Muscle of leg (tissue), 11 donors: ENCODE data around the gene RANBP10. TPM values are rescaled to one million over a fixed set of nuclear protein-coding genes. Genes with fewer than 3 reads are reported as not detected.

Experiments used
- DNase-seq: peaks from one replicate; pipeline ENCODE4 v3.0.0; 2013
- H3K27ac ChIP-seq: one replicate; pipeline ENCODE4 v1.5.1; 2013; ENCODE audit warnings: mild to moderate bottlenecking, low read length, control low read depth
- H3K27me3 ChIP-seq: one replicate; pipeline ENCODE4 v1.6.1; 2013; ENCODE audit warnings: low read length; ENCODE audit not compliant: control insufficient read depth, insufficient read depth
- H3K36me3 ChIP-seq: one replicate; pipeline ENCODE4 v1.6.1; 2013; ENCODE audit warnings: low read length; ENCODE audit not compliant: control insufficient read depth, insufficient read depth
- H3K4me1 ChIP-seq: one replicate; pipeline ENCODE4 v1.6.1; 2013; ENCODE audit warnings: low read length; ENCODE audit not compliant: control insufficient read depth, insufficient read depth
- H3K4me3 ChIP-seq: one replicate; pipeline ENCODE4 v1.5.1; 2013; ENCODE audit warnings: low read length, control low read depth
- H3K9me3 ChIP-seq: replicated peaks from 2 replicates; pipeline ENCODE4 v1.6.1; 2013; ENCODE audit warnings: low read depth, low read length; ENCODE audit not compliant: control insufficient read depth
- WGBS: methylation state at CpG from one replicate; pipeline ENCODE4 v1.1.5; 2013; ENCODE audit warnings: missing lambda C conversion rate; ENCODE audit not compliant: insufficient coverage; 5-methylcytosine and 5-hydroxymethylcytosine counted together
- polyA plus RNA-seq, 8 donors: library from polyadenylated mRNA; unstranded; fragments of 120-200 nt; gene quantifications; one replicate each; pipeline versions ENCODE4 v1.2.1 to v1.2.3, GENCODE V29; 2013; ENCODE audit warnings: inconsistent platforms in 1 of 8, low replicate concordance in 1 of 8; ENCODE audit not compliant: insufficient read length in 8 of 8, insufficient read depth in 1 of 8
- total RNA-seq: library from RNA; stranded (reverse); fragments of 120-200 nt; gene quantifications from one replicate; pipeline ENCODE4 v1.2.4, GENCODE V29; 2013

The RANBP10 gene
- total and polyA plus RNA-seq, 9 donors = 7.1 to 24.1 (median 20.0) TPM

GRCh38 chr16:67719048-67719777, 87.1 kb downstream of the RANBP10 start, which contains the start of gene GFOD2:
GFOD2 (minus strand) TSS chr16:67719316; CDS start chr16:67685715, 33,601 bp downstream.
- H3K4me1 ChIP-seq = peaks cover 16% of the 10 kb centered on the region
- under 1% methylated on average over 55 of the region's 59 CpGs for WGBS
- peak within 1 kb of the TSS; percentile 94 for H3K27ac ChIP-seq
- peak; percentile 97 for DNase-seq
- H3K36me3 ChIP-seq = peaks cover 12% of the 10 kb centered on the region
- H3K9me3 ChIP-seq = no peaks in the 10 kb centered on the region
- peak within 1 kb of the TSS; percentile 79 for H3K4me3 ChIP-seq
- H3K27me3 ChIP-seq = no peaks in the 10 kb centered on the region

GRCh38 chr16:67718668-67719047, 87.7 kb downstream of the RANBP10 start:
- peak; percentile 20 for DNase-seq
- Histone ChIP-seq H3K4me3 (peak overlapping the region; percentile 79), H3K27ac (peak overlapping the region; percentile 47), H3K4me1 (peaks cover 16% of the 10 kb centered on the region), H3K27me3 (no peaks in the 10 kb centered on the region), H3K9me3 (no peaks in the 10 kb centered on the region), H3K36me3 (peaks cover 10% of the 10 kb centered on the region)
- 2% methylated on average over 9 of the region's 14 CpGs for WGBS

DNA sequence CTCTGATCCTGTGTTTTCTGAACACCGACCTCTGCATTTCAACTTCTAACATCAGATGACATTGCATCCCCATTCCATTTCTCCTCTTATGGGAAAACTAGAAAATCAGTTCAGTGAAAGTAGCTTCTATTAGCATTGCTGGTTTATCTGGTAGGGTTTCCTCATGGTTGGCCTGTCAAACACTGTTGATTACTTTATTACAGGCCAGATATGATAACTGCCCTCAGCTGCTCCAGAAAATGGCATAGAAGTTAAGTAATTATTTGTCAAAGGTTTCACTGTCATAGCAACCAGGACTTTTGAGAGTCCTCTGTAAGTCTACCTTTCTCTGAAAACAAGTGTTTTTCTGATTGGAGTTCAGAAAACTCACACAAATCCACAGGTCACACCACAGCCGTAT, 90.3 kb downstream of the RANBP10 start:
- no peaks in the 10 kb centered on the region for H3K9me3 ChIP-seq
- no peaks in the 10 kb centered on the region for H3K27me3 ChIP-seq
- no peak for DNase-seq
- H3K4me1 ChIP-seq = peaks cover 16% of the 10 kb centered on the region
- H3K4me3 ChIP-seq = no peak overlapping the region
- H3K27ac ChIP-seq = no peak overlapping the region
- peaks cover 7% of the 10 kb centered on the region for H3K36me3 ChIP-seq
- WGBS = 83% methylated on average over 1 of the region's 2 CpGs

DNA sequence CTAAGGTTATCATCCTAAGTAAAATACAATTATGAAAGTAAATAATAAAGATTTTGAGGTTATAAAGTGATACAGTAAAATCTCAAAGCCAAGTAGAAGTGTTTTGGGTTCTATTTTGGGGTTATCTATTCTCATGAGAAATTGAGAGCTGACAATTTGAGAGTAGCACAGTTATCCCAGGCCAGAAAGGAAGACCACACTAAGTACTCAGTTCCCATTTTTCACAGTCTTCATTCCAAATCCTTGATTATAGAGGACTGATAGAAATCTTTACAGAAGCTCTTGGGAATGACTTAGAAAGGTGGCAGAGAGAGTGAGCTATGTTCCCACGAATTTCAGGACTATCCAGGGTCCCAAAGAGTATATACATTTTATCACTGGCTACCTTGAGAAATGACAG, 91.8 kb downstream of the RANBP10 start:
- H3K4me1 ChIP-seq = peaks cover 8% of the 10 kb centered on the region
- H3K9me3 ChIP-seq = no peaks in the 10 kb centered on the region
- no peak overlapping the region for H3K27ac ChIP-seq
- WGBS = no CpG with 5 or more reads among the region's 1 CpG
- H3K4me3 ChIP-seq = no peak overlapping the region
- no peak for DNase-seq
- no peaks in the 10 kb centered on the region for H3K27me3 ChIP-seq
- peaks cover 7% of the 10 kb centered on the region for H3K36me3 ChIP-seq

DNA sequence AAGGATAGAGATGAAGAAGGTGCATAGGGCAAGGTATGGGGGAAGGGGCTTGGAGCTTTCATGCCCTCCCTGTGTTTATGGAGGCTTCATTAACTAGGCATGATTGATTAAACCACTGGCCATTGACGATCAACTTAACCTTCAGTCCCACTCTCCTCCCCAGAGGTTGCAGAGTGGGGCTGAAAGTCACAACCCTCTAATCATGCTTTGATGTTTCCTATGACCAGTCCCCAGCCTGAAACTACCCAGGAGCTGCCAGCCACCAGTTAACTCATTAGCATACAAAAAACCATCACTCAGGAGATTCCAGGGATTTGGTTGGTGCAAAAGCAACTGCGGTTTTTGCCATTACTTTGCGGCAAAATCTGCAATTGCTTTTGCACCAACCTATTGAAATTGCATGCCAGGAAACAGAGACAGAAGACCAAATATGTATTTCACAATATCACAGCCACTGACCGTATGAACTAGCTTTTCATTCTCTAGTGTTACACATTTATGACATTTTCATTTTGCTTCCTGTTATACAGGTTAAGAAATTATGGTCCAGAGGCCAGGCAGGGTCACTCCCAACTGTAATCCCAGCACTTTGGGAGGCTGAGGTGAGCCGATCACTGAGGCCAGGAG, 92.6 kb downstream of the RANBP10 start:
- DNase-seq = no peak
- WGBS = no CpG with 5 or more reads among the region's 5 CpGs
- H3K27me3 ChIP-seq = no peaks in the 10 kb centered on the region
- peaks cover 7% of the 10 kb centered on the region for H3K36me3 ChIP-seq
- H3K9me3 ChIP-seq = no peaks in the 10 kb centered on the region
- no peak overlapping the region for H3K27ac ChIP-seq
- H3K4me3 ChIP-seq = no peak overlapping the region
- H3K4me1 ChIP-seq = peaks cover 7% of the 10 kb centered on the region

DNA sequence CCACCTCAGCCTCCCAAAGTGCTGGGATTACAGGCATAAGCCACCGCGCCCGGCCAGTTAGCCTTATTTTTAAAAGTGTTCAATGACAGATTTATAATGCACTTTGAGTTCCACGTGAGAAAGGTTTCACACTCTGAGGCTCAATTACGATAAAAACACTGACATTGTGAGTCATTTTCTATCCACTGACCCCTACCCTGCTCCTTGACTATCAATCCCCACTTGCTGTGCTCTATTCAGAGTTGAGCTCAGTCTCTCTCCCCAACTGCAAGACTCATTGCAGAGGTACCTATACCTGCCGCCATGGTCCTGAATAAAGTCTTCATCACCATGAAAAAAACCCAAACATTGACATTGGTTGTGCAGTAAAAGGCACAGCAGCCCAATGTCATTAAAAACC, 95.8 kb downstream of the RANBP10 start:
- no peaks in the 10 kb centered on the region for H3K27me3 ChIP-seq
- no peak for DNase-seq
- H3K27ac ChIP-seq = no peak overlapping the region
- H3K9me3 ChIP-seq = no peaks in the 10 kb centered on the region
- no peak overlapping the region for H3K4me3 ChIP-seq
- no peaks in the 10 kb centered on the region for H3K4me1 ChIP-seq
- WGBS = 87% methylated on average over 3 of the region's 6 CpGs
- H3K36me3 ChIP-seq = peaks cover 7% of the 10 kb centered on the region

- H3K4me1 ChIP-seq = no peaks in the 10 kb centered on the region
- H3K36me3 ChIP-seq = peaks cover 12% of the 10 kb centered on the region
- no peak overlapping the region for H3K4me3 ChIP-seq
- no peaks in the 10 kb centered on the region for H3K9me3 ChIP-seq
- no peak for DNase-seq
- H3K27ac ChIP-seq = no peak overlapping the region
- no peaks in the 10 kb centered on the region for H3K27me3 ChIP-seq
- WGBS = no CpG with 5 or more reads among the region's 1 CpG
Observed at GRCh38 chr16:67709050-67709449, 97.3 kb downstream of the RANBP10 start.

- H3K4me1 ChIP-seq = no peaks in the 10 kb centered on the region
- no CpG with 5 or more reads among the region's 2 CpGs for WGBS
- no peak overlapping the region for H3K27ac ChIP-seq
Observed at GRCh38 chr16:67708368-67708771, 98.0 kb downstream of the RANBP10 start.

GRCh38 chr16:67707790-67708189, 98.6 kb downstream of the RANBP10 start:
- Histone ChIP-seq H3K4me1 (no peaks in the 10 kb centered on the region), H3K9me3 (no peaks in the 10 kb centered on the region), H3K27ac (no peak overlapping the region), H3K27me3 (no peaks in the 10 kb centered on the region), H3K4me3 (no peak overlapping the region), H3K36me3 (peaks cover 5% of the 10 kb centered on the region)
- DNase-seq = no peak
- WGBS = no CpG with 5 or more reads among the region's 5 CpGs

More at GRCh38 chr16:67708368-67708771, 98.0 kb downstream of the RANBP10 start:
- H3K27me3 ChIP-seq = no peaks in the 10 kb centered on the region
- no peak overlapping the region for H3K4me3 ChIP-seq
- no peaks in the 10 kb centered on the region for H3K9me3 ChIP-seq
- peaks cover 7% of the 10 kb centered on the region for H3K36me3 ChIP-seq
- DNase-seq = no peak

DNA sequence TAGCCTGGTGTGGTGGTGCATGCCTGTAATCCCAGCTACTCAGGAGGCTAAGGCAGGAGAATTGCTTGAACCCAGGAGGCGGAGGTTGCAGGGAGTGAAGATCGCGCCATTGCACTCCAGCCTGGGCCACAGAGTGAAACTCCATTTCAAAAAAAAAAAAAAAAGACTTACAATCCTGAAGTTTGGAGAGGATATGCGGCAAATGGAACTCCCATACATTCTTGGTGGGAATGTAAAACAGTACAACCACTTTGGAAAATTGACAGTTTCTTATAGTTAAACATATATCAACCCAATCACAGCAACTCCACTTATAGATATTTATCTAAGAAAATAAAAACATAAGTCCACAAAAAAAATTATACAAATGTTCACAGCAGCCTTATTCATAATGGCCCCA, 99.2 kb downstream of the RANBP10 start:
- Histone ChIP-seq H3K9me3 (no peaks in the 10 kb centered on the region), H3K36me3 (peaks cover 5% of the 10 kb centered on the region), H3K27me3 (no peaks in the 10 kb centered on the region), H3K4me1 (no peaks in the 10 kb centered on the region), H3K27ac (no peak overlapping the region), H3K4me3 (no peak overlapping the region)
- DNase-seq = no peak
- WGBS = no CpG with 5 or more reads among the region's 4 CpGs
